A204.1 (cell line): ENCODE measurements around the gene MAFB.

Experiments used
- FAIRE-seq: peaks from 2 replicates; lab custom pipeline; 2012; peaks lifted over from hg19 to GRCh38; lab: Jason Lieb, UNC

MAFB gene

DNA sequence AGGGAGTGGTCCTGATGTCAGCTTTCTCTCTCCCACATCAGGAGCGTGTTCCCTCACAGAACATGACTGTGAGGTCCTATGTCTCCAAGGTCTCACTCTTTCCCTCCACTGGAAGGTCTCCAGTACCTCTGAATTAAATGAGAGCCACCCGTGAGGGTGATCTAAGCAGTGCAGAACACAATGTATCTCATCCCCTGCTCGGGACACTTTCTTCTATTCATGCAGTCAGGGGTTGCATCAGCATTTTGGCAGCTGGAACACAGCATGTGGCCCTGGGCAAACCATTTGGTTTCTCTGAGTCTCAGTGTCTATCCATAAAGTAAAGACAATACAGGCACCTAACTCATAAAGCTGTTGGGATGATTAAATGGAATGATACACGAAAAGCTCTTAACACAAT, 34.2 kb downstream of the MAFB start:
- FAIRE-seq = no peak

DNA sequence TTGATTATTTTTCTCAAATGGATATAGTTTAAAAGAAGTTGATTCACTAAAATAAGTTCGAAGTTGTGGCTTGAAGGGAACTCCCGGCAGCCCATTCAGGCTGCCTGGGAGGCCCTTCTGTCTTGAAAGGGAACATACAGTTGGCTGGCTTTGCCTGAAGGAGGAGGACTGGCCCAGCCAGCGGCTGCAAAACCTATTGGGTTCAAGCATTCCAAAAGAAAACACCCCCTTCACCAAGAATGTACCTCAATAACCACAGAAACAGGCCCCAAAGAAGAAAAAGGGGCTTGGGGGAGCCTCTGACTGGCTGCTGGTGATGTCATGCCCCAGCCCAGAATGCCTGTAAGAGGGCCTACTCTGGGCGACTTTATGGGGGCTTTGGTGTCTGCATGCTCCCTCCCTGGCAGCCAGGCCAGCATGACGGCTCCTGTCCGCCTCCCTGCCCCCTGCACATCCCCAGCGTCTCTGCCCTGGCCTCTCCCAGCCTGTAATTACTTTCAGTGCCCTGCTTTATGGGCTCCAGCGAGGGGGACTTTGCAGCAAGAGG, 36.5 kb downstream of the MAFB start:
- FAIRE-seq = no peak

DNA sequence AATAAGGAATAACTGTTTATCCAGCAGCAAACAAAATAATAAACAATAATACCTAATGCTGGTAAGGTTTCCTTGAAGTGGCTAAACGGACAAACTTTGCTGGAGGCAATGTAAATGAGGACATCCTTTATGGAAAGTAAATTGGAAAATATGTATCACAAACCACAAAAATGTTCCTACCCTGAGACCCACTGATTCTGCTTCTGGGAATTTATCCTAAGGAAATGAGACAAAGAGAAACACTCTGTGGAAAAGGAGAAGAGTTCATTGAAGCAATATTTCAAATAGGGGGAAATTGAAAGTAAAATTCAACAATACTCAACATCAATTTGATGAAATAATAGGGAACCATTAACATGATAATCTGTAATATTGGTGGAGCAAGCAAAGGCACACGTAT, 37.9 kb downstream of the MAFB start:
- no peak for FAIRE-seq

DNA sequence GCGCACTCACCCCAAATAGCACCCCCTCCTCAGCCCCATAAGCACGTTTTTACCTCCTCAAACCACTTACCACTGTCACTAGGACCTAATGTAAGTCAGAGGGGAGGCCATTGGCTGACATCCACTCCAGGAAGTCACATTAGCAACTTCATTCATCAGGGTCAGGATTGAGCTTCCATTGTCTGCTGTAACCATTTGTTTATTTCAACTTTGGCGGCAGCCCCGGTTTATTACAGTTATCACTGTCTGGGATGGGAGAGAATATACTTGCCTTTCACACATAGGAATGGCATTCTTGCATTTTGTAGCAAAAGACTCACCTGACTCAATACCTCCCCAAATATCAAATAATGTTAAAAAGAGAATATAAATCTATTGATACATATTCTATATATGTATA, 38.3 kb downstream of the MAFB start:
- FAIRE-seq = no peak

DNA sequence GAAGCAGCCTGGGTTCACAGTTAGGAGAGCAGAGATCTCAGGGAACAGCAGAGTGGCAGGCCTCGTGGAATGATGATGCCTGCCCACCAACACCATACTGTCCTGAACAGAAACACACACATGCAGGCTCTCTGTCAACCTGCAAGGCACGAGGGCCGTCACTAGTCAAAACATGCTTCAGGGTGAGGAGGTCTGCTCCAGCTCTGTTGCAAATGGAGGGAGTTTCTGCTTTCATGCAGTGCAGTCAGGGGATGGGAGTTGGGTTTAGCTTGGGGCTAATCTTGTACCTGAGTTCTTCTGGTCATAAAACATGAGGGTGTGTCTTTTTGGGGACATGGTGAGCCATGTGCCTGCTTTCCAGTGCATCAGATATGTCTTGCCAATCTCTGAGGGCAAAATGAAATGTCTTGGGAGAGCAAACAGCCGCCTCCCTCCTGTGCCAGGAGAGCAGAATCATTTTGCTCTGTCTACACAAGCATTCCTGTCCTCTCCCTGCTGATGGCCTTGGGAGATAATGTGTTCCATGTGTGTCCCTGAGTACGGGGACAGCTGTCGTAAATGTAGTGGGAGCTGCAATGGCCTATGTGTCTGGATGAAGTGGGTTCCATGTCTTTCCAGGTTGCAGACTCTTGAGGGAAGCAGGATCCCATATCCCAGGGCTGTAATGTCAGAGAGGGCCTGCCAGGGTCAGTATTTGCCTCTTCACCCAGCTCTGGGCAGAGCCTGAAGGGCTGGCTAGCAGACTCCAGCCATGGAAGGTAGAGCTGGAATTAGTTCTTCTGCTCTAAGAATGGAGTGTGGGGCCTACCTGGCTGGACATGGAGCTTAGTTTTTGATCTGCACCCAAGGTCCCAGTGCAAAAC, 40.6 kb downstream of the MAFB start:
- no peak for FAIRE-seq

DNA sequence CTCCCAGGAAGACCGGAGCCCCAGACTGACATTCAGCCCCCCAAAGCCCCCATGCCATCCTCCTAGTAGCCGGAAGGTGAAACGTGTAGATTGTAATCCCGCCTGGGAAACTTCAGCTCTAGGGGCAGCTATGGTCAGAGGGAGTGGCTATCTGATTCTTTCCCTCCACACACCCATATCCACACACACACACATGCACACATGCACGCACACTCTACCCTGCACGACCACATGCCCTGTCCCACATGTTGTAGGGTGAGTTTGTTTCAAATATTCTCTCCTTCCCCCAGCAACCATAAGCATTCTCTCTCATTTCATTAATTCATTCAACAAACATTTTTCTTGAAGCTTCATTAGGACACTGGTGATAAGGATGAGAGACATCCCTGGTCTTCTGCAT, 42.2 kb downstream of the MAFB start:
- FAIRE-seq = no peak

DNA sequence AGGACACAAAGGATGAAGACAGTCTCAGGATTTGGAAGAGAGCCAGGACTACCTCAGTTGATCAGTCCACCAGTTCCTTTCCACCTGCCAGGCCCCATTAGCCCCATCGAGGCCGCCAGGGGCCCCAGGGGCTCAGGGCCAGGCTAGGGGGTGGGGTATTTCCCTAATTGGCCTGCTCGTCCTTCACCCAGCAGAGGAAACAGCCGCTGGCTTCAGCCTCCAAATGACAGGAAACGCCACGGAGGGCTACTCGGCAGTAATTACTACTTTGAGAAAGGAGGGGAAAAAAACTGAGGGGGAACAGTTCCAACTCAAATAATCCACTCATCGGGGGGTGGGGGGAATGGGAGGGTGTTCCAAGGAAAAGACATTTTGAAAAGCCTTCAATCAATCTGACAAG, 42.7 kb downstream of the MAFB start:
- no peak for FAIRE-seq

DNA sequence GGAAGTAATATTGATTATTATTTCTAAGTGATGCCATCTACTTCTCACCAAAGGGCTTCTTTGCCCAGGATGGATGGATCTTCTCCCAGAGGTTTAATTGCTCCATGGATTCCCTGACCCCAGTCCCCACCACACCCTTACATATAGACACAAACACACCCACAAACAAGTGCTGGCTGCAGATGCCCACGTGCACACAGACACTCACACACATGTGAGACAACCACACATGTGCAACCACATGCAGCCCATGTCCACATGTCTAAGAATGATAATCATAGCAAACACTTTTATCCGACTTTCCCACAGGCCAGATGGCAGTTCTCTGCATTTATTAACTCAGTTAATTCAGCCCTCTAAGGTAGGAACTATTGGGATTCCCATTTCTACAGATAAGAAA, 44.2 kb downstream of the MAFB start:
- no peak for FAIRE-seq

DNA sequence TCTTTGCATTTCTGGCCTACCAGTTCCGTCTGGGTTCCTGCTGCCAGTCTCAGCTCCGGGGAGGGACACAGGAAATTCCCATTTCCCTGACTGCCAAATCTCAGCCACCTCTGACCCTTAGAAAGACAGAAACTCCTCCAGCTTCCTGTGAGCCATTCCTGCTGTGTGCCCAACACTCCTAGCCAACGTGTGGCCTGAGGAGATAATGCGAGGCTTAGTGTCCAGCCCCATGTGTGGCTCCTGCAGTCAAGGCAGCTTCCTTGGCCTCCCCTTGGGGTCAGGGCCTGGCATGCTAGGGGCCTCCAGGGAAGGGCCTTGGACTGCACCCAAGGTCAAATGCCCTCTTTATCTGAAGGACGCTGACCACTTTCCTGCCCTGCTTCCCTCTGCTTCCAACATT, 45.1 kb downstream of the MAFB start:
- FAIRE-seq = no peak

DNA sequence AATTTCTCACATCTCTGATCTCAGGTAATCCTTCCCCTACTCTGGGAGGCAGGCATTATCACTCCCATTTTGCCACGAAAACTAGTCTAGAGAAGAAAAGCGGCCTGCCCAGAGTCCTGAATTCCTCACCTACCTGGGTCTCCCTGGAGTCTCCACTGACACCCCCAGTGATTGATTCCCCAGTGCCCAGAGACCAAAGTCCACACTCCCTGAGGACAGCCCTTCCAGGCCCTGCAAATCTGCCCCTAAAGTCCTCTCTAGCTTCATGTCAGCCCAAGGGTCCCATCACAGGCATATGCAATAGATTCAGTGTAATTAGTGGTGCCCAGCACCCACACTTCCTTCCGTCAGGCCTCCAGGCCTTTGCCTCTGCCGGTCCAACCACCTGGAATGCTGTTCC, 47.2 kb downstream of the MAFB start:
- FAIRE-seq = no peak

DNA sequence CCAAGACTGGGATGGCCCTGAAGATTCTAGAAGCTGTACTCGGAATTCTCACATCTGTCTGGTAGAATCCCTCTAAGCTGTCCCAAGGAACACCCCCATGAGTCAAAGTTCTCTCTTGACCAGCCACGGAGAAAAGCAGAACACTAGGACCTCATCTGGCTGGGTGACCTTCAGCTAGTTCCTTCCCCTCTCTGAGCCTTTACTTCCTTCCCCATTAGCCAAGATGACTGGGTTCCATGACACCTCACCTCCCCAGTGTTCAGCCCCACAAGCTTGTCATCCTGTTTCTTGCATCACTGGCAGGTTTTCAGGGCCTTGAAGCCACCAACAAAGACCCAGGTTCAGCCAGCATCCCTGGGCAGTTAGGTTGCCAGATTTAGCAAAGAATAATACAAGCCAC, 47.8 kb downstream of the MAFB start:
- FAIRE-seq = no peak

DNA sequence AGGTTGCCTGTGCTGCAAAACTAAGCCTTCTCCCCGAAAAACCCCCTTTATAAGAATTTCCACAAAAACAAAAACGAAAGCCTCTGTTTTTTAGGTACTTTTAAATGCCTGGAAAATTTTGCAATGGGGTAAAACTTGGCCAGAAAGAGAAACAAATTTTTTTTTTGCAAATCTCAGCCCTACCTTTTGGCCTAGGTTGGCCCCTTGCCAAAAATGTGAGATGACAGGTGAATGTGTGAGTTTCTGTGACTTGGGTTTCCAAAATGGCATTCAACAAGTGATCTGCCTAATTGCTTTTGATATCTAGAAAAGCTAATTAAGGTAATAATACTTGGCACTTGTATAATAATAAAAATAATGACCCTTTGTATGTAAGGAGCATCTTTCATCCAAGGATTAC, 48.4 kb downstream of the MAFB start:
- no peak for FAIRE-seq

DNA sequence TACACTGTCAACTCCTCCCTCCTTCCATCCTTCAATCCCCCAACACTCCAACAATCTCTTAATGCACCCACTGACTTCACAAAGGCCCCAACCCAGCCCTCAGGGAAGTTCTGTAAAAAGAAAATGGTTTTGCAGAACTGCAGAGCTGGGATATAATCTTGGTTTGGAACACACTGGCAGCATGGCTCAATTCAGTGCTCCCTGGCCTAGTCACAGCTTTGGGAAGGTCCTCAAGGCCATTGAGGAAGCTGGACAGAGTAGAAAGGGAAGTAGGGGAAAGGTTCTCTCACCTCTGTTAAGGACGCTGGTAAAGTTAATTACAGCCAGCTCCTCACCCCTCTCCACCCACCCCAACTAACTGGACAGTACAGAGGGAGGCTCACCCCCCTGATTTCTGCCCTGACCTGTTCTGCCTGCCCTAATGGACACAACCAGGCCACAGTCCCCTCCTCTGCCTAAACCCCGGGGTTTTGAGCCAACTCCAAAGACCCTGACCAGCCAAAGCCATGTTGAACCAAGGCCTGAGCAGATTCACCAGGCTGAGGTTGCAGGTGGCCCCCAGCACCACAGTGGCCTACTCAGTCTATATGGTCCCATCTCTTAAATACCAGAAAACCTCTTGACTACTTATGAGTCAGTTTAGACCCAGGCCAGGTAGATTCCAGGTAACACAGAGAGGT, 49.2 kb downstream of the MAFB start:
- no peak for FAIRE-seq

DNA sequence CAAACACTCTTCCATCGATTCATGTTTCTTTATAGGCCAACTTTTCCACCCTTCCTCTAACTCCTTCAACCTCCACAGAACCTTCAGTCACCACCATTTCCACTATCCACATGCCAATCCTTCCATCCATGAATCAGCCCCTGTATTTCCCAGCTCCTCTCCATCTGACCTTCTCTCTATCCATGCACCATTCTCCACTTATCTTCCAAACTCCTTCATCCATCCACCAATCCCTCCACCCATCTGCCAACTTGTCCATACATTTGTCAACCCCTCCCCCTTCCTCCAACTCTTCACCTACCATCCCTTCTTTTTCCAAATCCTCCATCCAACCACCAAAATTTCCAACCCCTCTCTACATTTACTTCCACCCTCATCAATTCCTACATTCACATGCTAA, 49.9 kb downstream of the MAFB start:
- no peak for FAIRE-seq

DNA sequence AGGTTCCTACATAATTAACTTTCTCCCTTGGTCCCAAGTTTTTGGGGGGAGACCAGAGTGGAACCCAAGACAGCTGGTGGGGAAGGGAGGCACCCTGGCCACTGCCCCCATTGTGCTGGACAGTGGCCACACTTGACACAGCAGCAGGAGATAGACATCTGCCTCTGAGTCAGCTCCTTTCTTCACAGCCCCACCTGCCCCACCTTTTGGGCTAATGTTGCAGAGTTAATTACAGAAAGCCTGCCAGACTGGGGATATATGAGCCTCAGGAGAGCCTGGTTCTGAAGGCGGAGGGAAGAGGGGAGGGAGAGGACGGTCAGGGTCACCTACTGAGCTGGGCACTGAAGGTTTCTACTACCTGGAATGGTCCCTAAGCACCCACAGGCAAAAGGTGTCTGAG, 50.6 kb downstream of the MAFB start:
- FAIRE-seq = no peak

DNA sequence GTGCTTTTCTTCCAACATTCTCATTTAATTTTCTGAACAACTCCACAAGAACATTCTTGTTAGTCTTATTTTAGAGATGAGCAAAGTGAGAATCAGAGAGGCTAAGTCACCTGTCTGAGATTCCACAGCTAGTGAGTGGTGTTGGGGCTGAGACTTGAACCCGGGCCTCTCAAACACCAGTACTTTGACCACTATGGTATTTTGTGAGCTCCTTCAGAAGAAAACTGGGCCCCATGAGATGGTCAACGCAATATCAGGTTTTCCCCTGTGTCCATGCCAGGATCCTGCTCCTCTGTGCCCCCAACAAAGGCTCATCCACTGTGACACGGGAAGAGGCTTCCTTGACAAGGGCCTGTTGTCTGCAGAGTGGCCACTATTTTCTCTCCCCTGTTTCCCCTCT, 51.9 kb downstream of the MAFB start:
- FAIRE-seq = no peak

DNA sequence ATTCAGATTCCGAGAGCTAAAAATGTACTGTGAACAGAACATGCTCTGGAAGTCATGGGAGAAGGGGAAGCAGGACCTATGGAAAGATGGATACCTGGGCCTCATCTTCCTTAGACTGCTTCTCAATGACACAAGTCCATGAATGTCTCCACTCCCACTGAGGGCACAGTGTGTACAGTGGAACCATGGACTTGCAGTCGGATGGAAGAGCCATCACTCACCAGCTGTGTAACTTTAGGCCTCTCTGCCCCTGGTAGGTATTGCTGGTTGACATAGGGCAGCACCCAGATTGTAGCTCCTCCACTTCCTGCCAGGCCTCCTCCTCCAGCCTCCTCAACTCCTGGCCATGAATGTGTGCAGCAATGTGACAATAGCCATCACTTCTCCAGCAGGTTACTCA, 52.5 kb downstream of the MAFB start:
- FAIRE-seq = no peak

DNA sequence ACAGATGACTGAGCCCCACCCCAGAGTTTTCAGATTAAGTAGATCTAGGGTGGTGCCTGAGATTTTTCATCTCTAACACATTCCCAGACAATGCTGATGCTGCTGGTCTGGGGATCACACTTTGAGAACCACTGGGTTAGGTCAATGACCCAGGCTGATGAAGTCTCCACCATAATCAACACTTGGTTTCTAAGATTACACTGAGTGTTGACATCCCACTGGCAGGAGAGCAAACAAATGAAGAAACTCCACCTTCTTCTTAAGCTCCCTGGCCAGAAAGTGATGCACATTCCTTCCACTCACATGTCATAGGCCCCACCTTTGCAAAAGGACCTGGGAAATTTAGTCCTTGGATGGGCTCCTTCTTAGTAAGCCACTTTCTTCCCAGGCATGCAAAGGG, 53.1 kb downstream of the MAFB start:
- FAIRE-seq = no peak
